Mucosa of rectum (tissue), 2 donors: ENCODE measurements around the gene CNBD2.
"Not testable (repeated sequence)": the region's sequence is repeated elsewhere in the genome, so short reads cannot be mapped to it uniquely, and the experiment has no call there.

Experiments used
- H3K27ac ChIP-seq, 2 donors: one replicate each; pipeline ENCODE4 v1.7.0; 2013; ENCODE audit warnings: inconsistent platforms in 2 of 2, low read depth in 2 of 2, low read length in 2 of 2
- H3K27me3 ChIP-seq, 2 donors: one replicate each; pipeline ENCODE4 v1.7.0; 2013; ENCODE audit warnings: low read length in 2 of 2; ENCODE audit not compliant: control insufficient read depth in 2 of 2, insufficient read depth in 2 of 2
- H3K36me3 ChIP-seq, 2 donors: one replicate each; pipeline ENCODE4 v1.7.0; 2013; ENCODE audit warnings: low read length in 2 of 2; ENCODE audit not compliant: control insufficient read depth in 2 of 2, insufficient read depth in 2 of 2
- H3K4me1 ChIP-seq, 2 donors: one replicate each; pipeline ENCODE4 v1.7.0; 2013; ENCODE audit warnings: low read length in 2 of 2, mild to moderate bottlenecking in 1 of 2; ENCODE audit not compliant: control insufficient read depth in 2 of 2, insufficient read depth in 2 of 2
- H3K4me3 ChIP-seq, 2 donors: one replicate each; pipeline ENCODE4 v1.7.0; 2013; ENCODE audit warnings: low read length in 2 of 2
- H3K9ac ChIP-seq, 2 donors: one replicate each; pipeline ENCODE4 v1.7.0; 2013; ENCODE audit warnings: low read length in 2 of 2, low read depth in 1 of 2, mild to moderate bottlenecking in 1 of 2
- H3K9me3 ChIP-seq, 2 donors: one replicate each; pipeline ENCODE4 v1.7.0; 2013; ENCODE audit warnings: low read length in 2 of 2; ENCODE audit not compliant: control insufficient read depth in 2 of 2
- donor health status: healthy.
- donor health status: Normal muscosa, but diverticular disease.

The CNBD2 gene

GRCh38 chr20:36036688-36037087 is 68.3 kb downstream of the CNBD2 start:
- no peak overlapping the region for H3K4me3 ChIP-seq
- no peaks in the 10 kb centered on the region for H3K36me3 ChIP-seq
- H3K27me3 ChIP-seq = no peaks in the 10 kb centered on the region
- no peaks in the 10 kb centered on the region for H3K4me1 ChIP-seq
- no peaks in the 10 kb centered on the region for H3K9me3 ChIP-seq
- H3K27ac ChIP-seq = no peak overlapping the region
- H3K9ac ChIP-seq = no peak overlapping the region

DNA sequence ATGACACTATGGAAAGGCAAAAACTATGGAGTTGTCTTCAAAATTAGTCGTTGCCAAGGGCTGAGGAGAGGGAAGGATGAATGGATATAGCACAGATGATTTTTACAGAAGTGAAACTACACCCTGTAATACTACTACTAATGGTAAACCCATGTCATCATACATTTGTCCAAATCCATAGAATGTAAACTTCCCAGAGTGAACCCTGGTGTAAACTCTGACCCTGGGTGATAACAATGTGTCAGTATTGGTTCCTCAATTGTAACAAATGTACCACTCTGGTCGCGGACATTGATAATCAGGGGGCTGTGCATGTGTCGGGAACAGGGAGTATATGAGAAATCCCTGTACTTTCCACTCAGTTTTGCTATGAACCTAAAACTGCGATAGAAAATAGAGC is 72.2 kb downstream of the CNBD2 start:
- no peaks in the 10 kb centered on the region for H3K27me3 ChIP-seq
- no peaks in the 10 kb centered on the region for H3K4me1 ChIP-seq
- no peaks in the 10 kb centered on the region for H3K9me3 ChIP-seq
- no peak overlapping the region for H3K4me3 ChIP-seq
- H3K9ac ChIP-seq = no peak overlapping the region
- H3K27ac ChIP-seq = no peak overlapping the region
- no peaks in the 10 kb centered on the region for H3K36me3 ChIP-seq

DNA sequence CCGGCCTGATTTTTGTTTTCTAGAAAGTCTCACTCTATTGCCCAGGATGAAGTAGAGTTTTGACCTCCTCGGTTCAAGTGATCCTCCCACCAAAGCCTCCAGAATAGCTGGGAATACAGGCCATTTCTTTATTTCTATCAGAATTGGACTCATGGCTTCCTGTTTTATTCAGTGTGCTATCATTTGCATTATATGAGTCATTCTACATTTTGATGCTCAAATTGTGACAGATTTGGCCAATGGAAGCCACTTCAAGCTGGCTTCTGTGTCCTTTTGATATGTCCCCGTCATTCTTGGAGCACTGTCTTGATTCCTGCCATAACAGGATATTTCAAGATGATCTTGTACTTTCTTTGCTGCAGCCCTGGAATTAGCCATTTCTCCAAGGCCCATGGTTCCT is 75.1 kb downstream of the CNBD2 start:
- H3K4me1 ChIP-seq = no peaks in the 10 kb centered on the region
- no peak overlapping the region for H3K4me3 ChIP-seq
- no peaks in the 10 kb centered on the region for H3K9me3 ChIP-seq
- no peak overlapping the region for H3K9ac ChIP-seq
- H3K27me3 ChIP-seq = no peaks in the 10 kb centered on the region
- no peak overlapping the region for H3K27ac ChIP-seq
- no peaks in the 10 kb centered on the region for H3K36me3 ChIP-seq

DNA sequence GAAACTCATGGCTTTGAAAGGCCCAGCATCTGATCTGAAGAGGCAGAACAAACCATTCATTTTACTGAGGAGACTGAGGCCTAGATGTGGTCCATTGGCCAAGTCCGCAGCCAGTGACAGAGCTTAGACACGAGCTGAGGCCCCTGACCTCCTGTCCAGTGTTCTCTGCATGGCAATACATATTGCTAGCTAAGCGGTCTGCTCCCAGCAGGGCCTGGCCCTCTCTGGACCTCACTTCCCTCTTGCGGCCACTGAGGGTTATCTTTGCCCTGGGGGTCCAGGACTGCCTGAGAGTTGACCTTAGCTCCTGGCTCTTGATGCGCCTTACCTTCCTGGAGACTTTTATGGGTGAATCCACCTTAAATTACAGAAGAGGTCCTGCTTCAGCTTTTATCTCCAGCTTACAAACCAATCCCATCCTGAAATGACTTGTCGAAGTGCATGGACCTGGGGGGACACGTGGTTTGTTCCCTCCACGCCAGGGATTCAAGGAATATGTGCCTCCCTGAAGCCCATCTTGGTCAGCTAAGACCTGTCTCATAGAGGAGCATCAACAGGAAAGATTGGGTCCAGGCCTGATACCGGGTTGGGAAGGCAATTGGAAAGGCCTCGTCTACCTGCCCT is 75.6 kb downstream of the CNBD2 start:
- no peaks in the 10 kb centered on the region for H3K9me3 ChIP-seq
- H3K4me3 ChIP-seq = no peak overlapping the region
- H3K4me1 ChIP-seq = no peaks in the 10 kb centered on the region
- H3K36me3 ChIP-seq = no peaks in the 10 kb centered on the region
- H3K9ac ChIP-seq = no peak overlapping the region
- no peak overlapping the region for H3K27ac ChIP-seq
- H3K27me3 ChIP-seq = no peaks in the 10 kb centered on the region

GRCh38 chr20:36045373-36045714 is 77.0 kb downstream of the CNBD2 start:
- Histone ChIP-seq H3K27ac (no peak overlapping the region), H3K36me3 (no peaks in the 10 kb centered on the region), H3K27me3 (no peaks in the 10 kb centered on the region), H3K4me1 (no peaks in the 10 kb centered on the region), H3K9me3 (no peaks in the 10 kb centered on the region), H3K4me3 (no peak overlapping the region), H3K9ac (no peak overlapping the region)

DNA sequence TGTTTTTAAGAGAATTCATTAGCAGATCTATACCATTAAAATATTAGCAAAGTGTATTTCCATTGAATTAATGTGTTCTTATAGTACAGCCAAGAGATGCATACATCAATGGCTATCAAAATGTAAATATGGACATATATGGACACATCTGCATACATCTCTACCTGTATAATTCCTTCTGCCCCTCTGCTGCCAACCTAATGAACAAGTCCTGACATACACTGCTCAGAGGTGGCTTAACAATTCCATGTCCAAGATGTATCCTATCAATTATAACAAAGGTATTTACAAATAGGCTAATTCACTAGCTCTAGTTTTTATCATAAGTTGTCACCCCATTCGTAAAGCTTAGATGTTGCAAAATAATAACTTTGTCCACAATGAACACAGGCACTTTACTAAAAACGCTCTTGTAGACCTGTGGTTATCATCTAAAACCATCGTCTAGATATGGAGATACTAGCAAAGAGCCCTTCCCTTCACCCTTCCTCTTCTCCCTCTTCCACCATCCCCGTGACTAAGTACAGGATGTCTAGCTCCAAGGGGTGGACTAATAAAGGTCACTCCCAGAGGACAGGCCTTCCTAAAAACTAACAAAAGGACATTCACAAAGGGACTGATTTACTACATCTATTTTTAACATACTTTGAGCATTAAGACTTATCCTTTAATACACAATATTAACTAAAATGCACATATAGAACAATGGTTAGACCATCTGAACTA is 77.8 kb downstream of the CNBD2 start:
- not testable (repeated sequence) for H3K27ac ChIP-seq, H3K36me3 ChIP-seq, H3K4me3 ChIP-seq, H3K4me1 ChIP-seq, H3K9me3 ChIP-seq, H3K9ac ChIP-seq, H3K27me3 ChIP-seq

- not testable (repeated sequence) for H3K36me3 ChIP-seq, H3K27me3 ChIP-seq, H3K9me3 ChIP-seq, H3K27ac ChIP-seq, H3K4me1 ChIP-seq
- H3K4me3 ChIP-seq = peak overlapping the region; percentile 46 to 82
- H3K9ac ChIP-seq = peak overlapping the region in 1 of 2 donors; percentile 43
Observed at GRCh38 chr20:36049408-36049807, 81.0 kb downstream of the CNBD2 start.

DNA sequence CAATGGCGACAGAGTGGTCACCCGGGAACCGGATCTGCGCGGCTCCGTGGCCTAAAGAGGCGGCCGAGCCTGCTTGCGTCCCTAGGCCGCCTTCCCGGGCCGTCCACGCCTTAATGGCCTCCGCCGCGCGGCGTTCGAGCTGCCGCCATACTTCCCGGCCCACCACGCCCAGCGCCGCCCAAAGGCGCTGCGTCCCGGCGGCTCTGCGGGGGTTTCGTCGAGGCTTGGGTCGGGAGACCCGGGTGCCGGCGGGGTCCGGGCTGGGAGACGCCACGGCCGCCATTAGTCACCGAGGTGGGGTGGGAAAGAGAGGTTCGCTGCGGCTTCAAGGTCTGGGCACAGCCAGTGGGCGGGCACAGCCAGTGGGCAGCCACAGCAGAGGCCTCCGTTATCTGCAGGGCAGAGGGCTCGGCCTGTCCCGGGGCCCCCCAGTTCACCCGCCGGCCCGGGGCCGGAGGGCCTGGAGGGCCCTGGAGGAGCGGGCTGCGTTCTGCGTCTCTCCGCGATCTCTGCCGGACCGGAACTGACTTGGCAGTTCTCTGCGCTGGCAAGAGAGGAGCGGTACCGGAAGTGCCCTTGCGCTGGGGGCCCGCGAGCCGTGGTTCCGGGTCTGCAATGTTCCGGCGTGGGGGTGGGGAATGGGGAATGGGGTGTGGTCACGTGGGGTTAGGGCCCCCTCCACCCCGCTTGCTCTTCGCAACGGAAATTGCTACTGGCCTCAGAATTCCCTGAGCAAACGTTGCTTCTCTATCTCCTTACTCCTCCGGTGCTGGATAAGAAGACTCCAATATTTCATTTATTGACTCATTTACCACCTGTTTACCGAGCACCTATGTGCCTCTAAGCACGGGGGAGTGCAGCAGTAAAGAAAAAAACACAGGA is 82.3 kb downstream of the CNBD2 start:
- H3K27me3 ChIP-seq = no peaks in the 10 kb centered on the region
- H3K36me3 ChIP-seq = no peaks in the 10 kb centered on the region
- H3K27ac ChIP-seq = peak overlapping the region; percentile 97 to 98
- H3K4me3 ChIP-seq = peak overlapping the region; percentile 82 to 90
- peaks cover 6% of the 10 kb centered on the region in 2 donors for H3K4me1 ChIP-seq
- no peaks in the 10 kb centered on the region for H3K9me3 ChIP-seq
- H3K9ac ChIP-seq = peak overlapping the region; percentile 92 to 99

GRCh38 chr20:36051318-36052116 is 83.1 kb downstream of the CNBD2 start:
- peak overlapping the region; percentile 97 to 98 for H3K27ac ChIP-seq
- H3K4me1 ChIP-seq = peaks cover 6% of the 10 kb centered on the region in 2 donors
- no peaks in the 10 kb centered on the region for H3K9me3 ChIP-seq
- H3K27me3 ChIP-seq = no peaks in the 10 kb centered on the region
- H3K4me3 ChIP-seq = peak overlapping the region; percentile 82 to 90
- H3K9ac ChIP-seq = peak overlapping the region; percentile 2 to 99
- no peaks in the 10 kb centered on the region for H3K36me3 ChIP-seq
